Measurements from ENCODE around the gene SEC61B.

DNA sequence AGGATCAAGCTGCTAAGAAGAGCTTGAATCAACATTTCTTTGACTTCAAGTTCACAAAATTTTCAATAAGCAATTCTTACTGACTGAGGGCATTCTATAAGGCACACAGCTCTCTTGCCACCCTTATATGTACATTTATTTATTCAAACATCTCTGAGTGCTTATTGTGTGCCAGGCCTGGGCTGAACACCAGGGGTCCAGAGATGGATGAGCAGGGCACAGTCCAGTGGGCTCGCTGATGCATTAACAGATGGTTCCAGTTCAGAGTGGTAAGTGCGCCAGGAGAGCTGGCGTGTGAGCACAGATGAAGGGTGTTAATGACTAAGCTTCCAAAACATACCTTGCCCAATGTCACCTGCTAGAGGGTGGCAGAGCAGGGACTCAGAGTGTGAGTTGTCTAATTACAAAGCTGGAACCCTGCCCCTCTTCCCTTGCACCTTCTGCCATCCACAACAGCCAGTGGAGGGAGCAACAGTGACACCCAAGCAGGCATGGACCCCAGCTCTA lies 24.9 kb upstream of the SEC61B start:
- TF ChIP-seq, protein P1, sequence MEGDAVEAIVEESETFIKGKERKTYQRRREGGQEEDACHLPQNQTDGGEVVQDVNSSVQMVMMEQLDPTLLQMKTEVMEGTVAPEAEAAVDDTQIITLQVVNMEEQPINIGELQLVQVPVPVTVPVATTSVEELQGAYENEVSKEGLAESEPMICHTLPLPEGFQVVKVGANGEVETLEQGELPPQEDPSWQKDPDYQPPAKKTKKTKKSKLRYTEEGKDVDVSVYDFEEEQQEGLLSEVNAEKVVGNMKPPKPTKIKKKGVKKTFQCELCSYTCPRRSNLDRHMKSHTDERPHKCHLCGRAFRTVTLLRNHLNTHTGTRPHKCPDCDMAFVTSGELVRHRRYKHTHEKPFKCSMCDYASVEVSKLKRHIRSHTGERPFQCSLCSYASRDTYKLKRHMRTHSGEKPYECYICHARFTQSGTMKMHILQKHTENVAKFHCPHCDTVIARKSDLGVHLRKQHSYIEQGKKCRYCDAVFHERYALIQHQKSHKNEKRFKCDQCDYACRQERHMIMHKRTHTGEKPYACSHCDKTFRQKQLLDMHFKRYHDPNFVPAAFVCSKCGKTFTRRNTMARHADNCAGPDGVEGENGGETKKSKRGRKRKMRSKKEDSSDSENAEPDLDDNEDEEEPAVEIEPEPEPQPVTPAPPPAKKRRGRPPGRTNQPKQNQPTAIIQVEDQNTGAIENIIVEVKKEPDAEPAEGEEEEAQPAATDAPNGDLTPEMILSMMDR (IDR thresholded peaks at IDR 0.05; ENCODE audit: insufficient read depth, low read length, poor library complexity, severe bottlenecking) = no peak
- TF ChIP-seq EZH2phosphoT487 (conservative IDR thresholded peaks at IDR 0.05; ENCODE audit: low read length) = no peak

All from SU-DHL-6 (cell line).